IPS DF 6.9 (cell line): ENCODE measurements around the gene PEMT.

Experiments
- DNase-seq: peaks from one replicate; pipeline ENCODE4 v3.0.0-alpha.2; 2013; ENCODE audit warnings: low read depth, low spot score
- H3K27ac ChIP-seq: one replicate; pipeline ENCODE4 v1.5.1; 2013; ENCODE audit warnings: low read length, control low read depth
- H3K27me3 ChIP-seq: 2 replicates; pipeline ENCODE4 v1.6.1; 2013; ENCODE audit warnings: mild to moderate bottlenecking, low read length; ENCODE audit not compliant: control insufficient read depth, insufficient read depth
- H3K36me3 ChIP-seq: 2 replicates; pipeline ENCODE4 v1.6.1; 2013; ENCODE audit warnings: low read length; ENCODE audit not compliant: control insufficient read depth, insufficient read depth
- H3K4me1 ChIP-seq: 2 replicates; pipeline ENCODE4 v1.6.1; 2013; ENCODE audit warnings: low read length; ENCODE audit not compliant: control insufficient read depth, insufficient read depth
- H3K4me3 ChIP-seq: 2 replicates; pipeline ENCODE4 v1.5.1; 2013; ENCODE audit warnings: mild to moderate bottlenecking, low read length
- H3K9me3 ChIP-seq: 2 replicates; pipeline ENCODE4 v1.6.1; 2013; ENCODE audit warnings: low read length, inconsistent platforms; ENCODE audit not compliant: control insufficient read depth, insufficient read depth
- WGBS: extraction: QIAGEN DNeasy Blood & Tissue Kit; methylation state at CpG from one replicate; pipeline ENCODE4 v1.1.7; 2013; ENCODE audit warnings: mixed read lengths, missing lambda C conversion rate; ENCODE audit not compliant: insufficient read length, insufficient coverage; 5-methylcytosine and 5-hydroxymethylcytosine counted together

Gene PEMT

GRCh38 chr17:17480593-17481148, 110.8 kb downstream of the PEMT start:
- no peak for DNase-seq
- no CpG with 5 or more reads among the region's 6 CpGs for WGBS
- Histone ChIP-seq H3K4me1 (no peaks in the 10 kb centered on the region), H3K27me3 (no peaks in the 10 kb centered on the region), H3K9me3 (no peaks in the 10 kb centered on the region), H3K27ac (no peak overlapping the region), H3K36me3 (no peaks in the 10 kb centered on the region), H3K4me3 (no peak overlapping the region)

GRCh38 chr17:17479209-17479608, 112.3 kb downstream of the PEMT start:
- H3K4me1 ChIP-seq = no peaks in the 10 kb centered on the region
- no peaks in the 10 kb centered on the region for H3K27me3 ChIP-seq
- DNase-seq = no peak
- H3K36me3 ChIP-seq = no peaks in the 10 kb centered on the region
- H3K4me3 ChIP-seq = no peak overlapping the region
- no peaks in the 10 kb centered on the region for H3K9me3 ChIP-seq
- no CpG with 5 or more reads among the region's 3 CpGs for WGBS
- H3K27ac ChIP-seq = no peak overlapping the region

GRCh38 chr17:17476865-17477467, 114.5 kb downstream of the PEMT start, which contains the start of gene MED9:
Gene MED9, plus strand, starts transcription at chr17:17477000. Its CDS starts 42 bp downstream, at chr17:17477042.
- H3K9me3 ChIP-seq = no peaks in the 10 kb centered on the region
- no peaks in the 10 kb centered on the region for H3K27me3 ChIP-seq
- H3K4me1 ChIP-seq = no peaks in the 10 kb centered on the region
- no CpG with 5 or more reads among the region's 47 CpGs for WGBS
- DNase-seq = peak; percentile 89
- no peak within 1 kb of the TSS for H3K27ac ChIP-seq
- peak within 1 kb of the TSS; percentile 96 for H3K4me3 ChIP-seq
- no peaks in the 10 kb centered on the region for H3K36me3 ChIP-seq

GRCh38 chr17:17474341-17474740, 117.2 kb downstream of the PEMT start:
- WGBS = no CpG with 5 or more reads among the region's 7 CpGs
- Histone ChIP-seq H3K9me3 (no peaks in the 10 kb centered on the region), H3K27me3 (no peaks in the 10 kb centered on the region), H3K36me3 (no peaks in the 10 kb centered on the region), H3K4me3 (no peak overlapping the region), H3K27ac (no peak overlapping the region), H3K4me1 (no peaks in the 10 kb centered on the region)
- DNase-seq = no peak

- WGBS = no CpG with 5 or more reads among the region's 8 CpGs
- Histone ChIP-seq H3K4me1 (no peaks in the 10 kb centered on the region), H3K4me3 (no peak overlapping the region), H3K27me3 (no peaks in the 10 kb centered on the region), H3K36me3 (no peaks in the 10 kb centered on the region), H3K27ac (no peak overlapping the region), H3K9me3 (no peaks in the 10 kb centered on the region)
- DNase-seq = no peak
Observed at GRCh38 chr17:17472333-17472920, 119.1 kb downstream of the PEMT start.

GRCh38 chr17:17469996-17470395, 121.5 kb downstream of the PEMT start:
- Histone ChIP-seq H3K9me3 (no peaks in the 10 kb centered on the region), H3K4me1 (no peaks in the 10 kb centered on the region), H3K4me3 (no peak overlapping the region), H3K27ac (no peak overlapping the region), H3K27me3 (no peaks in the 10 kb centered on the region), H3K36me3 (no peaks in the 10 kb centered on the region)
- WGBS = no CpG with 5 or more reads among the region's 3 CpGs
- DNase-seq = no peak

- Histone ChIP-seq H3K27ac (no peak overlapping the region), H3K36me3 (no peaks in the 10 kb centered on the region), H3K27me3 (no peaks in the 10 kb centered on the region), H3K9me3 (no peaks in the 10 kb centered on the region), H3K4me3 (no peak overlapping the region), H3K4me1 (no peaks in the 10 kb centered on the region)
- DNase-seq = no peak
- WGBS = no CpG with 5 or more reads among the region's 4 CpGs
Observed at GRCh38 chr17:17469358-17469757, 122.2 kb downstream of the PEMT start.

GRCh38 chr17:17468217-17469010, 123.1 kb downstream of the PEMT start:
- no peak overlapping the region for H3K27ac ChIP-seq

GRCh38 chr17:17467720-17468119, 123.8 kb downstream of the PEMT start:
- WGBS = no CpG with 5 or more reads among the region's 5 CpGs

More at GRCh38 chr17:17468217-17469010, 123.1 kb downstream of the PEMT start:
- Histone ChIP-seq H3K4me3 (no peak overlapping the region), H3K4me1 (no peaks in the 10 kb centered on the region), H3K9me3 (no peaks in the 10 kb centered on the region), H3K36me3 (no peaks in the 10 kb centered on the region), H3K27me3 (no peaks in the 10 kb centered on the region)
- WGBS = no CpG with 5 or more reads among the region's 5 CpGs
- DNase-seq = no peak

GRCh38 chr17:17467016-17467415, 124.5 kb downstream of the PEMT start:
- Histone ChIP-seq H3K4me3 (no peak overlapping the region), H3K36me3 (no peaks in the 10 kb centered on the region), H3K4me1 (no peaks in the 10 kb centered on the region), H3K27ac (no peak overlapping the region), H3K27me3 (no peaks in the 10 kb centered on the region), H3K9me3 (no peaks in the 10 kb centered on the region)
- no peak for DNase-seq
- WGBS = no CpG with 5 or more reads among the region's 5 CpGs

More at GRCh38 chr17:17467720-17468119, 123.8 kb downstream of the PEMT start:
- Histone ChIP-seq H3K4me3 (no peak overlapping the region), H3K36me3 (no peaks in the 10 kb centered on the region), H3K27ac (no peak overlapping the region), H3K27me3 (no peaks in the 10 kb centered on the region), H3K4me1 (no peaks in the 10 kb centered on the region), H3K9me3 (no peaks in the 10 kb centered on the region)
- no peak for DNase-seq
